Erythroblast (primary cell): ENCODE results near the gene PMVK.
A peak's percentile ranks its signal among the peaks of the same experiment; 100 is the strongest.

Experiments
- DNase-seq, 2 experiments: peaks; one replicate each; lab custom pipeline; 2025; lab: John Stamatoyannopoulos, UW
- GATA1 ChIP-seq: IDR thresholded peaks from 2 replicates; pipeline ENCODE4 v1.6.1; 2011; ENCODE audit warnings: low read depth, mild to moderate bottlenecking, control low read depth, low read length, moderate library complexity
- POLR2A ChIP-seq: IDR thresholded peaks from 2 replicates; pipeline ENCODE4 v1.6.1; 2011; ENCODE audit warnings: mild to moderate bottlenecking, low read length

The PMVK gene

GRCh38 chr1:154878371-154879037 is 58.0 kb downstream of the PMVK start:
- peak; percentile 59 to 79 for DNase-seq
- no peak for TF ChIP-seq POLR2A
- no peak for TF ChIP-seq GATA1

- DNase-seq: no peak
- TF ChIP-seq POLR2A (no peak), GATA1 (no peak)
Observed at GRCh38 chr1:154877370-154877974, 59.0 kb downstream of the PMVK start.

GRCh38 chr1:154876842-154877369 is 59.6 kb downstream of the PMVK start:
- TF ChIP-seq GATA1: no peak
- no peak for TF ChIP-seq POLR2A
- no peak for DNase-seq
